Activated CD8-positive, alpha-beta memory T cell treated with anti-CD3 and anti-CD28 coated beads, Interleukin-2, amount 50 U/mL, for 1 hour (primary cell): Measurements from ENCODE around the gene WFDC2.

Source experiments
- DNase-seq: peaks from one replicate; pipeline ENCODE4 v3.0.0-alpha.2; 2020; ENCODE audit errors: extremely low read depth

Gene WFDC2

GRCh38 chr20:45497971-45498494, 28.5 kb downstream of the WFDC2 start:
- no peak for DNase-seq

GRCh38 chr20:45500022-45500421, 30.5 kb downstream of the WFDC2 start:
- DNase-seq, result no peak

GRCh38 chr20:45501600-45501999, 32.0 kb downstream of the WFDC2 start:
- DNase-seq, result no peak

GRCh38 chr20:45502561-45502960, 33.0 kb downstream of the WFDC2 start:
- DNase-seq, result no peak

- no peak for DNase-seq
These were observed 33.9 kb downstream of the WFDC2 start for GRCh38 chr20:45503403-45503802.

- DNase-seq, result no peak
These were observed 36.8 kb downstream of the WFDC2 start for GRCh38 chr20:45506398-45506797.

- DNase-seq, result no peak
These were observed 37.7 kb downstream of the WFDC2 start for GRCh38 chr20:45507011-45507820.

GRCh38 chr20:45508068-45508886, 38.7 kb downstream of the WFDC2 start:
- no peak for DNase-seq

- no peak for DNase-seq
These were observed 39.5 kb downstream of the WFDC2 start for GRCh38 chr20:45509091-45509490.

- DNase-seq, result no peak
These were observed 40.8 kb downstream of the WFDC2 start for GRCh38 chr20:45510242-45510862.

GRCh38 chr20:45515147-45515913, 45.8 kb downstream of the WFDC2 start, which contains the start of gene SPINT3:
Gene SPINT3 (minus strand): TSS chr20:45515622. CDS start chr20:45515608, 14 bp downstream.
- DNase-seq, result no peak

GRCh38 chr20:45518282-45518681, 48.7 kb downstream of the WFDC2 start:
- DNase-seq, result no peak

GRCh38 chr20:45523821-45524220, 54.3 kb downstream of the WFDC2 start:
- no peak for DNase-seq

GRCh38 chr20:45527294-45527693, 57.7 kb downstream of the WFDC2 start:
- DNase-seq, result no peak
